GM21737 (cell line): Measurements from ENCODE around the gene KDM7A.
"Not testable (repeated sequence)": the region's sequence is repeated elsewhere in the genome, so short reads cannot be mapped to it uniquely, and the experiment has no call there.

Experiments used
- ATAC-seq: cut with Tn5 transposase; IDR thresholded peaks from one replicate; pipeline ENCODE4 v1.9.1; 2021; ENCODE audit warnings: mild to moderate bottlenecking, moderate library complexity; ENCODE audit not compliant: unreplicated experiment

Gene KDM7A

DNA sequence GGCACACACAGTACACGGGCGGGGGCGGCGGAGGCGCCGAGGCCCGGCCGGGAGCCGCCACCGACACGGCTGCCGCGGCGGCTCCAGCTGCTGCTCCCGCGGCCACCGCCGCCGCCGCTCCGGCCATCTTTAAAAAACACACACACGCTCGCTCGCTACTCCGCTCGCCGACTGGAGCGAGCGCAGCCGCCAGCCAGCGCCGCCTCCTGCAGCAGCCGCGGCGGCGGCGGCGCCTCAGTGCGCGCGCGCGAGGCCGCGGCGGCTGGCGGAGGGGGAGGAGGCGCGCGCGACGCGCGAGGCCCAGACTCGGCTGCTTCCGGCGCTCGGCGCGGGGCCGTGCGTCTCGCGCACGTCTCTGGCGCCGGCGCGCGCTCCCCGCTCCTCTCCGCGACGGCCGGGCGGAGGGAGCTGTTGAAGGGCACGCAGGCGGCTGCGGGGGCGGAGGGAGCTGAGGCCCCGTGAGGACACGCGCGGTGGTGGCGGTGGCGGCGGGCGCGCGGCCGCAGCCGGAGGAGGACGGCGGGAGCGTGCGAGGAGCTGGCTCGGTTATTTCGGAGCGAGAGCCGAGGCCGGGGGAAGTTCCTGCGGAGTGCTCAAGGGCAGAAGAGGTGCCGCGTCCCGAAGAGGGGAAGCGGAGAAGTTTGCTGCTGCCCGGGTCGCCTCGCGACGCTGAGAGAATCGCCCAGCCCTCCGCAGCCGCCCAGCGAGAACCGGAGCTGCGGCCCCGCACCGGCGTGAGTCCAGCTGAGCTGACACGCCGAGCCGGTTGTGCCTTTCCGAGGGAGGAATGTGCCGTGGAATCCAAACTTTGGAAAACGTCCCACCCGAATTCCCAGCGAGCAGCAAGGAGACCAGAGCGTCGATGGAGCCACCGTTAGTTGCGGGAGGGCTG, at the start of gene KDM7A:
TSS of gene KDM7A (minus strand) at position 173 of the 892 bp plus-strand sequence. CDS start at position 127, 46 bp downstream.
- peak; percentile 70 for ATAC-seq

- no peak for ATAC-seq
Observed at GRCh38 chr7:140225562-140226249, 48.9 kb upstream of the KDM7A start.

- ATAC-seq = no peak
Observed at GRCh38 chr7:140223515-140224221, 46.9 kb upstream of the KDM7A start.

- no peak for ATAC-seq
Observed at GRCh38 chr7:140222814-140223213, 46.0 kb upstream of the KDM7A start.

DNA sequence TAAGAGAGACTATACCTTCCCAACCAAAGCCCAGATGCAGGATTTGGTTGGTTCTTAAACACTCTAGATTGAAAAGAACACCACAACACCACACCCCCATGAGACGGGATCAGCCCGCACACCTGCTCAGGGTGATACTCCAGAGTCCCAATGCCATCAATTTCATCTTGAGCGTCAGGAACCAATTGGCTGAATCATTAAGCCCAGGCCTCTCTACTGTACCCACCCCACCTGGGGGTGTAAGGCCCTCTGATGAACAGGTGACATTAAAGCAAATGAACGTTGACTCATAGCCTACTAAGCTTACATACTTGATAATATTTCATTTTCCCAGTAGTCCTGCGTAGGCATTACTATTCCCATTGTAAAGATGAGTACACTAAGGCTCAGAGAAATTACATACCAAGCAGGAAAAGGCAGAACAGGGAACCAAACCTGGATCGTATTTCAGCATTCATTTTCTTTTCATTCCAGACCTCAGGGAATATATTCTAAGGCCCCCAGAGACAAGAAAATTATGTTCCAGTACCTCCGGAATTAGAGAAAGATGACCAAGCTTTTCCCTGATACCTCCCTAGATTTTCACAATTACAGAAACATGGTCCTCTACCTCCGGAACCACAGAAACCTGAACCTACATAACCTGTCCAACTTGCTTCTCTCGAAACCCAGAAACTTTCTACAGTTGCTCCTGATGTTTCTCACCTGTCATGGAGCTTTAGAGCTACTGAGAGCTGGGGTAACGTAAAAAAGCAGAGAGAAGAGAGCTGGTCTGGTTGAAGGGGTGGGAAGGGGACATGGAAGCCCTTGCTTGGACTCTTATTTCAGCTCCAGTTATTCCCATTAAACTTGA, 43.1 kb upstream of the KDM7A start:
- no peak for ATAC-seq

DNA sequence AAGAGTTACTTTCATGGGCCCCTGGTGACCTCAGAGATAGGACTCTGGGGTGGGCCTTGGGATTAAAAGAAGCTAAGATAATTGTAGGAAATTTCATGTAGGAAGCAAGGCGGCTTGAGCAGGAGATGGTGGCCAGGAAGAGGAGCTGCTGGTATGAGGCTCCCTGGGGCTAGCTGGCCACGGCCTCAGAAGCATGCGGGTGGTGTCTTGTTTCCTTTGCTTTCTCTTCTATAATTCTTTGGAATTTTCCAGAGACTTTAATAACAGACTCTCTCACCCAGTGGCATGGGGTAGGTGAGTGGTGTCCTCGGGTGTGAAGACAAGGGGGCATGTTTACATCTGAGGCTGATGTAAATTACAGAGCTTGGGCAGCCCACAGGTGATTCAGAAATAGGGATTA, 41.9 kb upstream of the KDM7A start:
- no peak for ATAC-seq

GRCh38 chr7:140217750-140218501, 41.1 kb upstream of the KDM7A start:
- ATAC-seq = no peak

- no peak for ATAC-seq
Observed at GRCh38 chr7:140215281-140215680, 38.5 kb upstream of the KDM7A start.

DNA sequence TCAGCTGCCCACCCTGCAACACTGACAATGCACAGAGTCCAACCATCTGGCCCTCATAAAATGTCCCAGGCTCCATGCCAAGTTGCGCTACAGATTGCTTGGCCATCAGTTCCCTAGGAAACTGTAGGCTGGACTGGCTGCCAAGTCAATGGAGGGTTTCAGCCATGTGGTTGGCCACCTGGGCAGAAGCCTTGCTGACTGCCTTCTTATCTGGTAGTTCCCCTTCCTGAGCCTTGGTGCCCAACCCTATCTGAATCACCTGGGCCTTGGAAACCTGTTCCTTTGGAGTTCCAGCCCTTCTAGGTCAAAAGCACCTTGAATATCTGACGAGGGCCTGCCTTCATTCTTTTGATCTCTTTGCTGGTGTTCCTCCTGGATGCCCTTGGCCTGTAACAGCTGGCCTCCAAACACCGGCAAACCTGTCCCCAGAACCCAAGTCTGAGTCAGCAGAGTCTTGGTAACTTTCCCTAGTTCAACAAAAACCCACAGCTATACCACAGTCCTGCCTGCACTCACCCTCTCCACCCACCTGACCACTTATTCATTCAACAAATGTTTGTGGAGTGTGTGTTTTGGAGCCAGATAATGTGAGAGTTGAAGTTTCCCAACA, 37.4 kb upstream of the KDM7A start:
- no peak for ATAC-seq

DNA sequence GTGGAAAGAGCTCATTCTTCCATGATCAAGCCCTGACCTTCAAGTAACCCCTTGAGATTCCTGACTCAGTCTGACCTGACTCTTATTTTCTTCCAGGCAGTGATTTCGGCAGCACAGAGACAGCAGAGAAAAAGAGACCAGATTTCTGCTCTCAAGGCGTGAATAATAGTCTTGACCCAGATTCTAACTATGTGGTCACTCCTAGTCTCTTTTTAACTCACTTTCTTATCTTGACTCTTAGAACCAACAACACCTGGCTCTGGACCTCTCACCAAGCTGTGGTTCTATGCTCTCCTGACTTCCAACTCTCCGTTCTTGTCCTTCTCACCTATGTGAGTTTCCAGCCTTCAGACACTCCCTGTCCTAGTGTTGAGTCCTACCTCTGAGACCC, 36.9 kb upstream of the KDM7A start:
- no peak for ATAC-seq

DNA sequence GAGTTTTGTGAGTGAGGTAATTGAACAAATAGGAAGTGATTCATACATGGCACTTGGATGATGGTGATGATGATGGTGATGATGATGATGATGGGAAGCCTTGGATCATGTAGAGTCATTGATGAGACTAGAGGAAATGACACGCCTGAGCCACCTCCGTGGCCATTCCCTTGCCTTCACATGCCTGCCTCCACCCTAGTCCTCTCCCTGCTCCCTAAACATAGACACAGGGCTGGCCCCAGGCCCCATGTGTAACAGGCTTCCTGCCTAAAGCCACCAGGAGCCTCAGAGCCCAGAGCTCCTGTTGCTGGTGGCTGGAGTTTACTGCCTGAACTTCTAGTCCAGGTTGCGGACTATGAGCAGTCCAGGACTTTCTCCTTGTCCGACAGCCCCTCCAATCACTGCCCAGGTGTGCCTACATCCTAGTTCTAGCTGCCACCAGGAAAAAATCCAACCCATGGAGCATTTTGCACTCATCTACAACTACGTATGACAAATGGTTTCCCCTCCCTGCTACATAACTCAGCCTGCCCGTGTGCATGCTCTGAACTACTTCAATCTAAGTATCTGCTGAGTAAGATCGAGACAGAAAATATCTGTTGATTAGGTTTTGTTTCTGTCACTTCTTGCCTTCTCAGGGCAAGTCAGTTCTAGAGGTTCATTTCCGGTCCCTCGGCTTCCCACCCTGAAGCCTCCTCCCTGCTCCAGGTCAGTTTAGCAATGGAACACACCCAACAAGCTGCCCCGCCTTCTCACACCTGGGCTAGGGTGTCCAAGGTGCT, 35.5 kb upstream of the KDM7A start:
- ATAC-seq = peak; percentile 55

GRCh38 chr7:140211698-140212097, 34.9 kb upstream of the KDM7A start:
- no peak for ATAC-seq

- peak; percentile 88 for ATAC-seq
Observed at GRCh38 chr7:140209866-140210609, 33.3 kb upstream of the KDM7A start.

GRCh38 chr7:140206616-140207389, 30.0 kb upstream of the KDM7A start:
- ATAC-seq = no peak

DNA sequence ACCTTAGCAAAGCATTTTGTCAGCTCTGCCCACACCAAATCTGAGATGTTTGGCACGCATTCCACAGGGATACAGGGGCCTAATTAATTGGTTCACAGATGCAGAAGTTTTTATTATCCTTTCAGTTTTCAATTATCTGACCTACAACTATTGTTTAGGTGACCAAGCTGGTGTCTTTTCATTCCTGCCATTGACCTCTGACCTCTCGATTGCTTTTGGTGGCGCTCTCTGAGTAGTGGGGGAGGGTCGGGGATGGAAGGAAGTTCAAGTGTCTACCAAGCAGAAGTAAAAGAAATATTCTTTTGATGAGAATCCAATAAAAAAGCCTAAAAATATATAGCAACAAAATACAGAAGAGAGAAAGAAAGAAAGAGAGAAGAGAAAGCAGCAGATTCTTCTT, 28.8 kb upstream of the KDM7A start:
- ATAC-seq = no peak

DNA sequence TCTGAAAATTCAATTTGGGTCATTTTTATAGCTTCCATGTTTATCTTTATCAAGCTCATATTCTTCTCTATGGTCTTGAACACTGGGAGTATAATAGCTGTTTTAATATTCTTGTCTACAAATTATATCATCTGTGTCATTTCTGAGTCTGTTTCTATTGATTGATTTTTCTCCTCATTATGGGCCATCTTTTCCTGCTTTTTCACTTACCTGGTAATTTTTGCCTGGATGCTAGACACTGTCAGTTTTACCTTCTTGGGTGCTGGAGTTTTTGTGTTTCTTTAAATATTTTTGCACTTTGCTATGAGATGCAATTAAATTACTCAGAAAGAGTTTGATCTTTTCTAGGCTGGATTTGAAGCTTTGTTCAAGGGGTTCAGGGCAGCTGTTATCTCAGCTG, 26.8 kb upstream of the KDM7A start:
- ATAC-seq = no peak

DNA sequence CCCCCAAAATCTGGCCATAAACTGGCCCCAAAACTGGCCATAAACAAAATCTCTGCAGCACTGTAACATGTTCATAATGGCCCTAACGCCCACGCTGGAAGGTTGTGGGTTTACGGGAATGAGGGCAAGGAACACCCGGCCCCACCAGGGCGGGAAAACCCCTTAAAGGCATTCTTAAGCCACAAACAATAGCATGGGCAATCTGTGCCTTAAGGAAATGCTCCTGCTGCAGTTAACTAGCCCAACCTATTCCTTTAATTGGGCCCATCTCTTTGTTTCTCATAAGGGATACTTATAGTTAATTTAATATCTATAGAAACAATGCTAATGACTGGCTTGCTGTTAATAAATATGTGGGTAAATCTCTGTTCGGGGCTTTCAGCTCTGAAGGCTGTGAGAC, 26.2 kb upstream of the KDM7A start:
- not testable (repeated sequence) for ATAC-seq
